GM10266 (cell line): ENCODE data around the gene RAB6D.
A peak's percentile ranks its signal among the peaks of the same experiment; 100 is the strongest.
"Not testable (repeated sequence)": the region's sequence is repeated elsewhere in the genome, so short reads cannot be mapped to it uniquely, and the experiment has no call there.

Experiments
- DNase-seq: peaks from one replicate; pipeline ENCODE4 v3.0.0; 2012; ENCODE audit errors: extremely low spot score
- CTCF ChIP-seq: IDR thresholded peaks from 2 replicates; pipeline ENCODE4 v1.5.1; 2012; ENCODE audit warnings: mild to moderate bottlenecking, low read depth; ENCODE audit not compliant: control insufficient read depth, insufficient read depth; ENCODE audit errors: missing control alignments

RAB6D gene

DNA sequence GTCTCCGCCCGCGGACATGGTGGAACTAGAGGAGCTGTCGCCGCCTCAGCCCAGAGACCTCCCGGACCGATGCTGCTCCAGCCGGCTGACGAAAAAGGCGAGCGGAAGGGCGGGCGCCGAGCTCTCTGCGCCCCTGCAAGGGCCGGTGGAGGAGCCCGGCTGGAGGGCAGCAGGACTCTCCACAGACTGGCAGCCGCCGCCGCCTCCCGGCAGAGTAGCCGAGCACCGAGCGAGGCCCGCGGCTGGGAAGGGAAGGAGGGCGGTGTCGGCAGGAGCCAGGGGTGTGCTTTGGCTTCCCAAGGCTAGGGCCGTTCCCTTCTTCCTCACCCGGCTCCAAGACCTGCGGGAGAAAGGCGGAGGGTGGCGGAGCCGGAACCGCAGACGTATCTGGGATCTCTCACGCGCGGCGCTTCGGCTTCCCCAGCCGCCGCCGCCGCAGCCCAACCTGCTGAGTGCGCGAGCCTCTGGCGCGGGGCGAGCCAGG lies at the start of gene RAB6D:
RAB6D (minus strand) TSS at position 466 of the 484 bp plus-strand sequence; CDS start at position 18, 448 bp downstream.
- DNase-seq, result not testable (repeated sequence)

- peak; percentile 51 for DNase-seq
Observed at GRCh38 chr2:131413148-131413747, 49.3 kb upstream of the RAB6D start.

DNA sequence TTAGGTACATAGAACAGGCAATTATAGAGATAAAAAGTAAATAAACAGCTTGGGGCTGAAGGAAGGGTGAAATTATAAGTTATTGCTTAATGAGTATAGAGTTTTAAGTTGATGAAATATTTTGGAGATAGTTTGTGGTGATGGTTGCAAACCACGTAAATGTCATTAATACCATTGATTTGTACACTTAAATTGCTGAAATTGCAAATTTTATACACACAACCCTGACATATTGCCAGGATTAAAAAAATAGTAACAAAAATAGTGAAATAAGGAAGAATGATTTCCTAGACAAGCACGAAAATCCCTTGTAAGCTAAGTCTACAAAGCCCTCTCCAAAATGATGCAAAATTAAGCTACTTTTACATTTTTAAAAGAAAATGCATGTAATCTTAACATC lies 46.2 kb upstream of the RAB6D start:
- DNase-seq, result no peak
- no peak for TF ChIP-seq CTCF

More at GRCh38 chr2:131413148-131413747, 49.3 kb upstream of the RAB6D start:
- peak; percentile 79 for TF ChIP-seq CTCF

DNA sequence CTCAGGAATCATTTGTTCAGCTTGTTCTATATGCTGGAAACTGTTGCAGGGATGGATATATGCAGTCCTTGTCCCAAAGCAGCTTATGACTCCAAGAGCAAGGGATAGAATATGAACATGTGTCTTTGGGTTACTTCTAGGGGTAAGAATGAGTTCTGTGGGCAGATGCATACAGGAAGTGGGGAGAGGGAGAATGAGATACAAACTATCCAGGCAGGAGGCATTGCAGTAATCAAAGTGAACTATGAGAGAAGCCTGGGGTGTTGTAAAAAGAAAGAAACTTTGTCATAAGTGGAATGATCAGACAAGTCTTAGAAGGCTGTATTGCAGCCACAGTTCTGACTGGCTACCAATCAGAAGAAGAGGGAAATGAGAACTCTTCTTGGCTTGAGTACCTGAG lies 44.8 kb upstream of the RAB6D start:
- no peak for DNase-seq
- TF ChIP-seq CTCF, result no peak

GRCh38 chr2:131408207-131408606 lies 44.2 kb upstream of the RAB6D start:
- no peak for DNase-seq
- TF ChIP-seq CTCF, result no peak

- no peak for TF ChIP-seq CTCF
- no peak for DNase-seq
Observed at GRCh38 chr2:131404753-131405152, 40.8 kb upstream of the RAB6D start.

GRCh38 chr2:131402320-131403039 lies 38.5 kb upstream of the RAB6D start:
- no peak for DNase-seq
- TF ChIP-seq CTCF, result no peak
